ENCODE measurements around the gene PDE3A.
"Not testable (repeated sequence)": the region's sequence is repeated elsewhere in the genome, so short reads cannot be mapped to it uniquely, and the experiment has no call there.

PDE3A gene

DNA sequence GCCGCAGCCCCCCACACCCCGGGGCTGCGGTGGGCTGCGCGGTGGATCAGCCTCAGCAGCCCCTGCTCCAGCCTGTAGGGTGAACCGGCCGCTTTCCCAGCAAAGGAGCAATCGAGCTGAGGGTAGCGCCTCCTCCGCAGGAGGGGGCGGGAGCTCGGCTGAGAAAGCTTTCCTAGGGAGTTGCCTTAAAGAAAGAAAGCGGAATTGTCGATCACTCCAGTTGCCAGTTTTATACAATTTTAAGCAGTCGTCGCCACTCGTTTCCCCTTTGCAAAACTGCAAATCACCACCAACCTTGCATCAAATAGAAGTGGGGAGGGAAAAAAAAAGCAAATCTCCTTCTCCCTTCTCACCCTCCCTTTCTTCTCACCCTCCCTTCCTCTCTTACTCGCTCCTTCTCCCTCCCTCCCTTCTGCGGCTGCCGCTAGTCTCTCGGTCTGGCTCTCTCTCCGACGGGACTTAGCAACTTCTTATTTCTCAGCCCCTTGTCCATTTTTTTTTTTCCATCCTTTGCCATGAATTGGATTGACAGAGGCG is at the start of gene PDE3A:
Gene PDE3A (plus strand): TSS at position 424 of the 537 bp plus-strand sequence. CDS start 748 bp downstream, outside the sequence.
- DNase-seq (ENCODE audit: low read depth): peak; percentile 62
- in situ Hi-C loops (cut with HindIII; ENCODE audit: low sequenced_read_pairs): no loop called here
- H3K4me3 ChIP-seq (ENCODE audit: low read depth, low read length): peak within 1 kb of the TSS; percentile 59
- TF ChIP-seq CTCF (IDR thresholded peaks at IDR 0.05; ENCODE audit: low read depth, low read length, missing control alignments): peak; percentile 46

DNA sequence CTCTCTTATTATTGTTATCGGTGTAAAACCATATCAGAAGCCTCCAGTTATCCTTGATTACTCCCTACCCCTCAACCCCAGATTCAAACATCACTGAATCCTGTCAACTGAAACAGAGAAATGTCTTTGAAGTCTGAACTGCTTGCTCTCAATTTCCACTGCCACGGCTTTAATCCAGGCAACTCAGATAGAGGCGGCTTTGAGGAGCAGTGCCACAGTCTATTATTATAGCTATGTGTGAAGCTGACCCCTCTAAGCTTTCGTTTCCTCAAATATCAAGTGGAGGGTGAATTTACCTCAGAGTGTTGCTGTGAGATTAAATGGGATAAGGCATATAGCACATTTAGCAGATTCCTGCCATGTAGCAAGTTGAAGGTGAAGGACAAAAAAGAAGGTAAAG is 49.0 kb upstream of the PDE3A start:
- in situ Hi-C loops (cut with HindIII; ENCODE audit: low sequenced_read_pairs): loop anchor here (5.0 kb wide), 1 partner anchor 33 kb away; no protein-coding TSS in a partner anchor
- TF ChIP-seq CTCF (IDR thresholded peaks at IDR 0.05; ENCODE audit: low read depth, low read length, missing control alignments): no peak
- H3K4me3 ChIP-seq (ENCODE audit: low read depth, low read length): no peak overlapping the region
- no peak for DNase-seq (ENCODE audit: low read depth)

GRCh38 chr12:20320552-20320951 is 47.8 kb upstream of the PDE3A start:
- in situ Hi-C loops (cut with HindIII; ENCODE audit: low sequenced_read_pairs): no loop called here
- DNase-seq (ENCODE audit: low read depth): no peak
- H3K4me3 ChIP-seq (ENCODE audit: low read depth, low read length): no peak overlapping the region
- TF ChIP-seq CTCF (IDR thresholded peaks at IDR 0.05; ENCODE audit: low read depth, low read length, missing control alignments): no peak

DNA sequence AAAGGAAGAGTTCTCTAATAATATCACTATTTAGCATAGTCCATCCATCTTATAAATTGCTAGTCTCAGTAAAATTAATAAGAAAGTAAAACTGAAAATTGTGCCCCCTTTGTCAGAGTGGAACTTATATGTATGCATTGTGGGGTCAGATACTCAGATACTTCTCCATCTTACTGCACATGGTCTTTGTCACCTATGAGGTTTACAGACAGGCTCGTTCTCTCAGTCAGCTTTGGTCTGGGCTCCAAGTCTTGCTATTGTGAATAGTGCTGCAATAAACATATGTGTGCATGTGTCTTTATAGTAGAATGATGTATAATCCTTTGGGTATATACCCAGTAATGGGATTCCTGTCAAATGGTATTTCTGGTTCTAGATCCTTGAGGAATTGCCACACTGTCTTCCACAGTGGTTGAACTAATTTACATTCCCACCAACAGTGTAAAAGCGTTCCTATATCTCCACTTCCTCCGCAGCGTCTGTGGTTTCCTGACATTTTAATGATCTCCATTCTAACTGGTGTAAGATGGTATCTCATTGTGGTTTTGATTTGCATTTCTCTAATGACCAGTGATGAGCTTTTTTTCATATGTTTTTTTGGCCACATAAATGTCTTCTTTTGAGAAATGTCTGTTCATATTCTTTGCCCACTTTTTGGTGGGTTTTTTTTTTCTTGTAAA is 37.4 kb upstream of the PDE3A start:
- DNase-seq (ENCODE audit: low read depth); in situ Hi-C loops (cut with HindIII; ENCODE audit: low sequenced_read_pairs); H3K4me3 ChIP-seq (ENCODE audit: low read depth, low read length): not testable (repeated sequence)

DNA sequence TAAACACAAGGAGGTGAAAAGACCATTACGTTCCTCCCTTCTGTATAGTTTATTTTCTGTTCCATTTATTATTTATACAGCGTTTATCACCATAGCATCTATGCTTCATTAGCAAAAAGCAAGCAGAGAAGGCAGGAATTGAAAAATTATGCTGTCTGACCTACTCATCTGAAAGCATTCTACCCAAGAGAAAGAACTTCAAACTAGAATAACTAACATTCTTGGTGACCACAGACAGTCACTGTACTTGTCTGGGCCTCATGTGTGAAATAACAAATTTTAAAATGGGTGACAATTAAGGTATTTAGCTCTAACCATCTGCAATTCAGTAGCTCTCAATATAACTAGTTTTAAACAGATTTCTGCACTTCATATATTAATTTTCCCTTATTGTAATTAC is 29.3 kb upstream of the PDE3A start:
- in situ Hi-C loops (cut with HindIII; ENCODE audit: low sequenced_read_pairs): no loop called here
- no peak for TF ChIP-seq CTCF (IDR thresholded peaks at IDR 0.05; ENCODE audit: low read depth, low read length, missing control alignments)
- H3K4me3 ChIP-seq (ENCODE audit: low read depth, low read length): no peak overlapping the region
- DNase-seq (ENCODE audit: low read depth): no peak

- no peak overlapping the region for H3K4me3 ChIP-seq (ENCODE audit: low read depth, low read length)
- in situ Hi-C loops (cut with HindIII; ENCODE audit: low sequenced_read_pairs): no loop called here
- no peak for TF ChIP-seq CTCF (IDR thresholded peaks at IDR 0.05; ENCODE audit: low read depth, low read length, missing control alignments)
- no peak for DNase-seq (ENCODE audit: low read depth)
These were observed 26.2 kb upstream of the PDE3A start for GRCh38 chr12:20342111-20342510.

GRCh38 chr12:20345866-20346265 is 22.5 kb upstream of the PDE3A start:
- no peak for TF ChIP-seq CTCF (IDR thresholded peaks at IDR 0.05; ENCODE audit: low read depth, low read length, missing control alignments)
- H3K4me3 ChIP-seq (ENCODE audit: low read depth, low read length): no peak overlapping the region
- in situ Hi-C loops (cut with HindIII; ENCODE audit: low sequenced_read_pairs): no loop called here
- no peak for DNase-seq (ENCODE audit: low read depth)

All from astrocyte of the cerebellum (primary cell).